GM20431 (cell line): ENCODE results near the gene GNB5.

Experiments used
- in situ Hi-C: fragments of 300-500 bp; cut with MseI, MboI; formaldehyde crosslinking; loops from one replicate; pipeline ENCODE4 v1.15.0; 2020; ENCODE audit warnings: low sequenced_read_pairs; ENCODE audit not compliant: unreplicated experiment

The GNB5 gene

DNA sequence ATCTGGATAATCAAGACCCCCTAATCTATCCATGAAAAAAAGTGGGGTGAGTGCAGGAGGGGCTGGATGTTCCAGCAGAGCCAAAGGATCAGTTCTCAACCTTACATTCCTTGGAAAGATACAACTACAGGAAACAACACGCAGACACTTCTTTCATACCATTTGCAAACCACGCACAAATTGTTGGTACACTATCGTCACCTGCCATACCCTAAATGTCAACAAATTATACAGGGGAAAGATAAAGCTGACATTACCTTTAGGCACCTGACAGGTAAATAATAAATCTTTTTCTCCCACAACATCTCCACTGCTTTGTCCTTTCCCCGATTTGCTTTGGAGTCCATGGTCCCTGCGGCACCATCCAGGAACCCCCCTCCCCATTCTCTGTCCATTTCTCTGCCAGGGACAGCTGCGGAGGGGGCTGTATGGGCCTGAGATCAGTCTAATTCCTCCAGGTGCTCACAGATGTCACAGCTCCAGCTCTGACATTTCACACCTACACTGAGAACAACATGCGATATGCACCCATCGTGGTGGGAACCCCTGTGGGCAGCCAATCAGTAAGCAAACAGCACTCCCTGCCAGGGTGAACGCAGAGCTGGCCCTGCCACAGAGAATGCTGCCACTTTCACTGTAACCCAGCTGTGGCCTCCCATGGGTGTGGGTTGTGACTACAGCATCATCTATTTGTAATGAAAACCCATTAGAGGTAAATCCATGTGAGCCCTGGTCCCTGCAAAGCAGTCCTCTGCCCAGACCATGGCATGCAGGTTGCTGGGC is 41.0 kb downstream of the GNB5 start:
- in situ Hi-C loops: no loop called here

DNA sequence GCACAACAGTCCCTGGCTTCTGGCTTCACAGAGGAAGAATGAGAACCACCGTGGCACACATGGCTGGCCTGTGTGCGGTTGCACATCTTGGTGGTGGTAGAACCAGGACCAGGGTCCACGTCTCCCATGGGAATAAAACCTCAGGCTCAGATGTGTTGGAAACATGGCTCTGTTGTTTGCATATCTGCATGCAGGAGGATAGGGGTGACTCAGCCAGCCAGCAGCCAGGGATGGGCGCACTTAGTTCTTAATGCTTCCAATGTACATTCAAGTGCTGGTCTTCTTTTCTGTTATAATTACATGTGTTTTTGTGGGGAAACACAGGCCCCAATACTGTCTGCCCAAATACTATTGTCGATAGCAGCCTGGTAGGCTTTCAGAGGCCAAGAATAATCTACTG is 42.8 kb downstream of the GNB5 start:
- in situ Hi-C loops: loop anchor here (25.0 kb wide), 1 partner anchor 161 kb away; no protein-coding TSS in a partner anchor

- in situ Hi-C loops: loop anchor here (25.0 kb wide), 1 partner anchor 159 kb away; no protein-coding TSS in a partner anchor
Measured at GRCh38 chr15:52146776-52147175, 44.4 kb downstream of the GNB5 start.

DNA sequence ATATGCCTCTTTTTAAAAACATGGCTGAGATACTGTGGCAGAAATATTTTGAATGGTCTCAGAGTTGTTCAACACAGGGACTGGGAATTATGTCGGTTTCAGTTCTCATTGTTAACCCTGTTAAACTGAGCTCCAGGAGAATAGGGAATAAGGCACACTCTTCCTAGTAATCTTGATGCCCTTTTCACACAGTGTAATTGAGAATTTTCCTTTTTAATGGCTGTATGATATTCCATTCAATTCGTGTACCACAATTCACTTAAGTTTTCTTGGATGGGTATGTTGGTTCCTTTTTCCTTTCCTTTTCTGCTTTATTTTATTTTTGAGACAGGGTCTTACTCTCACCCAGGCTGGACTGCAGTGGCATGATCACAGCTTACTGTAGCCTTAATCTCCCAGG is 44.9 kb downstream of the GNB5 start:
- in situ Hi-C loops: loop anchor here (25.0 kb wide), 1 partner anchor 159 kb away; no protein-coding TSS in a partner anchor

DNA sequence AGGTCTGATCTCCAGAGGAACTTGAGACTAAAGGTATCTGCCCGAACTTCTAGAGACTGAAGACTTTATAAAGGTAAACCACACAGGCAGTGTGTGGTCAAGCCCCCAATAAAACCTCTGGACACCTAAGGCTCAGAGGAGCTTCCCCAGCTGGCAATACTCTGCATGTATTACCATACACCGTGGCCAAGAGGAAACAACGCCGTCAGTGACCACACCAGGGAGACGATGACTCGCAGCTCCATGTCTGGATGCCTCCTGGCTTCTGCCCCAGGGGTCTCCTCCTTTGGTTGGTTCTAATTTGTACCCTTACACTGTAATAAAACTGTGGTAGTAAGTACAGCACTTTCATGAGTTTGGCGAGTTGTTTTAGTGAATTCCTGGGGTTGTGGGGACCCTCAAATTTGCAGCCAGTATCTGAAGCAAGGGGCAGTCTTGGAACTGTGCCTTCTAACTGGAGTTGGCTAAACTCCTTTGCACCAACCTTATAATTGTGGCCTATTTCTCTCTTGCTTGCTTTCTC is 46.5 kb downstream of the GNB5 start:
- in situ Hi-C loops: loop anchor here (25.0 kb wide), 1 partner anchor 157 kb away; no protein-coding TSS in a partner anchor

GRCh38 chr15:52143873-52144272 is 47.3 kb downstream of the GNB5 start:
- in situ Hi-C loops: loop anchor here (25.0 kb wide), 1 partner anchor 157 kb away; no protein-coding TSS in a partner anchor

GRCh38 chr15:52140646-52141045 is 50.5 kb downstream of the GNB5 start:
- in situ Hi-C loops: loop anchor here (25.0 kb wide), 1 partner anchor 153 kb away; no protein-coding TSS in a partner anchor

GRCh38 chr15:52139599-52140462 is 51.4 kb downstream of the GNB5 start:
- in situ Hi-C loops: loop anchor here (25.0 kb wide), 1 partner anchor 153 kb away; no protein-coding TSS in a partner anchor

DNA sequence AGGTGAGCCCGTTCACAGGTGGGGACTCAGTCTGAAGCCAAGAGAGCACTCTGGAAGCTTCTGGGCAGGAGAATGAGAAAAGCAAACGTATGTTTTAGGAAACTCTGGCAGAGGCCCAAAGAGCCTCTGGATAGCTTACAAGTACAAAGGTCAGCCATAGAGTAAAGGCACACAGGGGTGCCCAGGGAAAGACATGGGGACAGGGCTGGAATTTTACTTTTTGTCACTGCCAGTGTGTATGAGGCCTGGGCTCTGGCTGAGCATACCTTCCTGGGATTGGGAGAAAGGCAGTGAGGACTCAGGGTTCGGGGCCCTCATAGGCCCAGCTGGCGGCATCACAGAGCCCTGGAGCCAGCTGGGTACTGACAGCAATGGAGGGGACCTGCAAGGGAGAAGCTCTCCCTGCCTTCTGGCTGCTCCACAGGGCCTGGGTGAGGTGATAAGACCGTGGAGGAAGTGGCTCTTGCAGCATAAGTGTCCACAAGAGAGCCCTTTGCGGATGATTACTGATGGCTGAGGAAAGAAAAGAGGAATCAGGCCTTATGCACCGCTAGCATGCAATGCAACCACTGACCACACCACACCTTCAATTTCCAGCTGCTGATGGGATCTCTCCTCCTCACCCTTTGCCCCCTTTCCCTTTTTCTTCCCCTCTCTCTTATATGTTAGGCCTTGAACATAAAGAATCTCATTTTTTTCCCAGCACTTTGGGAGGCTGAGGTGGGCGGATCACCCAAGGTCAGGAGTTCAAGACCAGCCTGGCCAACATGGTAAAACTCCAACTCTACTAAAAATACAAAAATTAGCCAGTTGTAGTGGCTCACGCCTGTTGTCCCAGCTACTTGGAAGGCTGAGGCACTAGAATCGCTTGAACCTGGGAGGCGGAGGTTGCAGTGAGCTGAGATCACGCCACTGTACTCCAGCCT is 53.5 kb downstream of the GNB5 start:
- in situ Hi-C loops: loop anchor here (25.0 kb wide), 1 partner anchor 150 kb away; no protein-coding TSS in a partner anchor

- in situ Hi-C loops: loop anchor here (25.0 kb wide), 1 partner anchor 149 kb away; no protein-coding TSS in a partner anchor
Measured at GRCh38 chr15:52136442-52136980, 54.7 kb downstream of the GNB5 start.

DNA sequence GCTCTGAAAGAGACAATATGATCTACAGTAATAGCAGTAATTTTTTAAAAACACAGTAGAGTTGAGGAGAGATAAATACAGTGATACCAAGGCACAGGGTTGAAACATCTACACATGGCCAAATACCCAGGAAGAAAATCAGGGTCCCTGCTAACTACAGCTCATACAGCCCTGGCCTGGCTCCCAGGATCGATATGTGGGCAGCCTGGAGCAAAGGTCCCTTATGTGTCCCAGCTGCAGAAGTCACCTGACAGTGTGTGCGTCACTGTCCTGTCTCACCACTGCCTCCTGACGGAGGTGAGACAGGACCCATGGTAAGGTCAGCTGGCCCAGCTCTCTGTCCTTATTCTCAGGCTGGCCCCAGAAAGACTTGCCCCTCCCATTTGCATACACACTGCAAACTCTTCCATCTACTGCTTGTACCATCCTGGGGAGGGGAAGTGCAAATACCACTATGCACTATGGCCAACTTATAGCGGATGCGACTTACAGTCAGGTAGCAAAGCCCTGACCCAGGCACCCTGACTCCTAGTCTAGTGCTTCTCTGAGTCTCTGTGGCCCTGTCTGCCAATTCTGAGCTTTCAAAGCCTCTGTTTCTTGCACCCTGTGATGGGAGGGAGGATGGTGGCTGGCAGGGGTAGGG is 56.6 kb downstream of the GNB5 start:
- in situ Hi-C loops: loop anchor here (25.0 kb wide), 1 partner anchor 147 kb away; no protein-coding TSS in a partner anchor

DNA sequence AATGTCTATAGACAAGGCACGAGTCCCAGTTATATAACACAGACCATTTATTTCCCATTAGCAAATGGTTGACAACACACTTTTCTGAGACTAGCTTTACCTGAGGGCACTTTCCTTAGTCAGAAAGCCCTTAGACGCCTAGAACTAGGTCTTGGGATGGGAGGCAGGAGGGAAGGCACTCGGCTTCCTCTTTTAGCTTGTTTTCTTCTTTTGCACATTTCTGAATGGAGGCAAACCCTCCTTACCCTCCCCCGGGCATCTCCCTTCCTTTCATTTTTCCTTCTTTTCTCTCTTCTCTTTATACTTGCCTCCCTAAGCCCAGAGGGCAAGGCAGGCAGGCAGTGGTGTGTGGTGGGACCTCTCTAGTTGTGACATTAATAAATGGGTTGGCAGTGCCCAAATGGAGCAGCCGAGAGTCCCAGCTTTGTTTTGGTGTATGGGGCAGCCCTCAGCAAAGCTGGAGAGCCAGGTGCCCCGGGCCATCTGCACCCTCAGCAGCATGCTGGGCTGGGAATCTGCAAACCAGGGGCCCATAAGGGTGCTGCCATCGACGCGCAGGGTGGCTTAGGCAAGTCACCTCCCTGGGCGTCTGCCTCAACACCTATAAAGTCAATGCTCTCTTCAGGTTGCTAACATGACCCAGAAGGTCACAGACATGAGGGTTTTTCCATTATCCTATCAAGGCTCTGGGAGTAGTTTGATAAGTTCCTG is 57.5 kb downstream of the GNB5 start:
- in situ Hi-C loops: loop anchor here (25.0 kb wide), 1 partner anchor 146 kb away; no protein-coding TSS in a partner anchor

DNA sequence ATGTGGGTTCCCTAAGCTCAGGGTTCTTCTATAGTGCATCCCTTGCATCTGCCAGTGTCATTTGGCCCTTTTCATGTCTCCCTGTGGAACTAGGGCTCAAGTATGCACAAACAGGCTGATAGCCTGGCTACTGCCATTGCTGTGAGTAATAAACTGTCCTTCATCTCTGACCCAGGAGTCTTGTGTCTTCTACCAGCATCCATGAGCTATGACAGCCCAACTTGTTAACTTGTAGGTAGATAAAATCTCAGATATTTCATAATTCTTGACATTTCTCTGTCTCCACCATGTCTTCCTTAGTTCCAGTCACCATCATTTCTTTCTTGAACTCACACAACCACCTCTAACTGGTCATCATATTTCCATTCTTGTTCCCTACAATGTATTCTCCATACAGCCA is 59.1 kb downstream of the GNB5 start:
- in situ Hi-C loops: loop anchor here (25.0 kb wide), 1 partner anchor 145 kb away; no protein-coding TSS in a partner anchor

DNA sequence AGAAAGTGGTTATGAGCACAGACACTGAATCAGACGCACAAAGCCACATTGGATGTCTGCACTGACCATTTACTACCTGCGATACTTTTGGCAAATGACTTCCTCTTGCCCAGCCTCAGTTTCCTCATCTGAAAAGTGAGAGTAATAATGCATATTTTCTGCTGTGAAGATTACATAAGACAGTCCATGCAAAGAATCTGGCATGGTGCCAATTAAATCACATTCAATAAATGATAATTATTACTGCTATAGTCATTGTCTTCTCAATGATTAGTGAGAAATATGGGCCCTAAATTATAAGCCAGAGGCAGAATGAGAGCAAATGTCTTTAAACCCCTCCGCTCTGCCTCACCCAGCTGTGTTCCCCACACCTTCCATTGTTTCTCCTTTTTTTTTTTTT is 62.6 kb downstream of the GNB5 start:
- in situ Hi-C loops: loop anchor here (25.0 kb wide), 1 partner anchor 141 kb away; no protein-coding TSS in a partner anchor

DNA sequence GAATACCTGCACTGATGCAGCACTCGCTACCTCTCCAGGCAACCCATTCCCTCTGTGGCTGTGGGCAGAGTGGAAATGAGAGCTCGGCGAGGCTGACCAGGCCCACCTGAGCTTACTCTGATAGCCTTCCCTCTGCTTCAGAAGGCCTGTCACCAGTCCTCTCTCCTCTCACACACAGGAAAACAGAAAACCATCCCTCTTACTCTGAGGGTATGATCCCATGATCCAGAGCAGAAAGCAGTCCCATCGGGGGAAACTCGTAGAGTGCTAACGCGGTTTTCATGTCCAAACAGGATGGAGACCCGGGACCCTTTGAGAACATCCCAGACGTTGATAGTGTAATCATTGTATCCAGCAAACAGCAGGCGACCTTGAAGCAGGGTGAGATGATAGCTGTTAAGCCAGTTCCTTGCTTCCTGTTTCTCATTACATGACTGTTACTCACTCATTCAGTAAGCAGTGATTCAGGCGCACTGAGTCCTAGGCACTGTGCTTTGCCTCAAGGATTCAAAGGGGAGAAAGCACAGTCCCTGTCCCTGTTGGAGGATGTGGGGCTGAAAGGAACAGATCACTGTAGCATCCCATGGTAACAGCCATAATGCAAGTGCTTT is 66.8 kb downstream of the GNB5 start:
- in situ Hi-C loops: no loop called here

- in situ Hi-C loops: no loop called here
Measured at GRCh38 chr15:52121896-52122295, 69.3 kb downstream of the GNB5 start.

DNA sequence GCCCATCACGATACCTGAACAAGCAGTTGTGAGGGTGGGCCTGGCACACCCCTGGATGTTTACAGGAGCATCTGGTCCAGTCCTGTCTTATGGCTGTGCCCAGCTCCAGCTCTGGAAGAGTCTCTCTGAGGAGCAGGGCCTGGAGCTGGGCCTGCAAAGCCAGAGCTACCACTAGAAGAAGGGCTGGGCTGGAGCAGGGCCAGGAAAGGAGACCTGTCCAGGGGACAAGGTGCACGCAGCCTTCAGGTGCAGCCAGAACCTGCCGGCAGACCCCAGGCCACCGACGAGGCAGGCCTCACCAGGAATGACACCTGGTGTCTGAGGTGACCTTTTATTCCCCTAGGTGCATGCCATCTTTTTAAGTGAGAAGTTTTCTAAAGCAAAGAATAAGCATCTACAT is 70.2 kb downstream of the GNB5 start:
- in situ Hi-C loops: no loop called here
